ENCODE results near the gene KCNQ2.

KCNQ2 gene

GRCh38 chr20:63394920-63395455, 77.5 kb downstream of the KCNQ2 start:
- Histone ChIP-seq H4K20me1 (no peaks in the 10 kb centered on the region; the same call in 1 of the 2 replicates), H3K4me1 (no peaks in the 10 kb centered on the region), H3K27ac (no peak overlapping the region), H3K27me3 (peaks cover 56% of the 10 kb centered on the region), H3K4me2 (no peak overlapping the region), H3K9me3 (no peaks in the 10 kb centered on the region), H3K9ac (no peak overlapping the region), H3K36me3 (no peaks in the 10 kb centered on the region), H3K4me3 (no peak overlapping the region)
- TF ChIP-seq Cebpa-rat (IDR thresholded peaks at IDR 0.05) = no peak

- no peak for TF ChIP-seq Cebpa-rat (IDR thresholded peaks at IDR 0.05)
- no peaks in the 10 kb centered on the region for H3K4me1 ChIP-seq
- H3K4me3 ChIP-seq = no peak overlapping the region
- H3K27ac ChIP-seq = no peak overlapping the region
- no peaks in the 10 kb centered on the region; the same call in 1 of the 2 replicates for H4K20me1 ChIP-seq
- no peaks in the 10 kb centered on the region for H3K36me3 ChIP-seq
- H3K4me2 ChIP-seq = no peak overlapping the region
- H3K9ac ChIP-seq = no peak overlapping the region
- H3K27me3 ChIP-seq = peaks cover 49% of the 10 kb centered on the region
- H3K9me3 ChIP-seq = no peaks in the 10 kb centered on the region
Observed at GRCh38 chr20:63394069-63394919, 78.2 kb downstream of the KCNQ2 start.

DNA sequence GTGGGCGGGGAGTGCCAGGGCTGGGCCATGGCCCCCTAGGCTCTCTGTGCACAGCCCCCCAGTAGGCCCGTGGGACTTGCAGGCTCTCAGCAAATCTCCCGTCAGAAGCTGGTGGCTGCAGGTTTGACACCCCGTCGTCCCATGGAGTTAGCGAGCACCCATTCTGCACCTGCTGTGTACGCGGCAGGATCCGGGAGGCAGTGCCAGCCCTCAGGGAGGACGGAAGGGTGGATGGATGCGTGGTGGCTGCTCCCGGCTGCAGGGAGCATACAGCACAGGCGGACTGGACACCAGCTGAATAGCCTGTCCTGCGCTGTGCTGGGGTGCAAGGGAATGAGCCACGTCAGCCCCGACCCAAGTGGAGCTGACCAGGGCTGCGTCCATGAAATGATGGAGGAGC, 78.9 kb downstream of the KCNQ2 start:
- H4K20me1 ChIP-seq = no peaks in the 10 kb centered on the region; the same call in 1 of the 2 replicates
- no peak overlapping the region for H3K4me3 ChIP-seq

GRCh38 chr20:63392465-63393365, 79.7 kb downstream of the KCNQ2 start:
- Histone ChIP-seq H3K36me3 (no peaks in the 10 kb centered on the region), H3K4me3 (no peak overlapping the region), H3K27me3 (peaks cover 43% of the 10 kb centered on the region), H3K9ac (no peak overlapping the region), H3K4me1 (no peaks in the 10 kb centered on the region), H3K9me3 (0 out of 2 replicates have a peak, but pooled peaks cover 2% of the 10 kb centered on the region), H3K4me2 (no peak overlapping the region), H3K27ac (no peak overlapping the region), H4K20me1 (no peaks in the 10 kb centered on the region; the same call in 1 of the 2 replicates)
- no peak for TF ChIP-seq Cebpa-rat (IDR thresholded peaks at IDR 0.05)

More for the DNA sequence above, 78.9 kb downstream of the KCNQ2 start:
- H3K9ac ChIP-seq = no peak overlapping the region
- no peaks in the 10 kb centered on the region for H3K36me3 ChIP-seq
- H3K27ac ChIP-seq = no peak overlapping the region
- TF ChIP-seq Cebpa-rat (IDR thresholded peaks at IDR 0.05) = no peak
- H3K4me2 ChIP-seq = no peak overlapping the region
- H3K9me3 ChIP-seq = no peaks in the 10 kb centered on the region
- H3K4me1 ChIP-seq = no peaks in the 10 kb centered on the region
- peaks cover 46% of the 10 kb centered on the region for H3K27me3 ChIP-seq

DNA sequence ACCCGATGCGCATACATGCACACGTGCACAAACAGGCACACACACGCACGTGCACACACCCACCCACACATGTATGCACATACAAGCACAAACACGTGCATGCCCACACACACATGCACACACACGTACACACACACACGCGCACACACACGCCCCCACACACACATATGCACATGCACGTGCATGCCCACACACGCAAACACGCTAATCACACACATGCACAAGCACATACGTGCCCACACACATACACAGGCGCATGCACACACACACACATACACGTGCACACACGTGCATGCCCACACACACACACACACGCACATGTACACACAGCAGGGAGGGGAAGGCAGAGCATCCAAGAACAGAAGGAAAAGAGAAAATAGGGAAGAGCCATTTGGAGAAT, 84.5 kb downstream of the KCNQ2 start:
- TF ChIP-seq Cebpa-rat (IDR thresholded peaks at IDR 0.05) = no peak
- peaks cover 5% of the 10 kb centered on the region; the same call in 1 of the 2 replicates for H3K27me3 ChIP-seq
- no peak overlapping the region for H3K4me3 ChIP-seq
- H3K9me3 ChIP-seq = peaks cover 38% of the 10 kb centered on the region
- H3K9ac ChIP-seq = no peak overlapping the region
- H3K27ac ChIP-seq = no peak overlapping the region
- H4K20me1 ChIP-seq = no peaks in the 10 kb centered on the region; the same call in 1 of the 2 replicates
- no peak overlapping the region for H3K4me2 ChIP-seq
- H3K36me3 ChIP-seq = no peaks in the 10 kb centered on the region
- H3K4me1 ChIP-seq = no peaks in the 10 kb centered on the region

- Histone ChIP-seq H3K9me3 (peaks cover 38% of the 10 kb centered on the region), H3K27ac (no peak overlapping the region), H3K4me1 (no peaks in the 10 kb centered on the region), H3K27me3 (peaks cover 5% of the 10 kb centered on the region; the same call in 1 of the 2 replicates), H4K20me1 (no peaks in the 10 kb centered on the region; the same call in 1 of the 2 replicates), H3K9ac (no peak overlapping the region), H3K36me3 (no peaks in the 10 kb centered on the region), H3K4me3 (no peak overlapping the region), H3K4me2 (no peak overlapping the region)
- no peak for TF ChIP-seq Cebpa-rat (IDR thresholded peaks at IDR 0.05)
Observed at GRCh38 chr20:63387393-63387792, 85.1 kb downstream of the KCNQ2 start.

DNA sequence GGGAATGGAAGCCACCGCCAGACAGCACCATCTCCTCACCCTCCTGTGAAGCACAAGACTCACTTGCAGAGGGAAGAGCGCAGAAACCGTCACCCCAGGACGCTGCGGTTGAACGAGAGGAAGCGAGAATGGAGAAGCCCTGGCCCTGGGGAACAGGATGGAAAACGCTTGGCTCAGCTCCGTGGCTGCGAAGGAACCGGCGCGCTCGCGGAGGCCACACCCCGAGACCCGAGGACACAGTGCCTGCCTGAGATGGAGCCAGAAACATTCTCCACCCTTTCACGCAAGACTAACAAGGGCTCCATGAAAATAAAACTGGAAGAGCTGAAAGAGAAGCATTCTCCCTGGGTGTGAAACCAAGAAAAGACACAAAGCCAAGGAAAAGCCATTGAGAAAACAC, 86.0 kb downstream of the KCNQ2 start:
- no peaks in the 10 kb centered on the region; the same call in 1 of the 2 replicates for H4K20me1 ChIP-seq

DNA sequence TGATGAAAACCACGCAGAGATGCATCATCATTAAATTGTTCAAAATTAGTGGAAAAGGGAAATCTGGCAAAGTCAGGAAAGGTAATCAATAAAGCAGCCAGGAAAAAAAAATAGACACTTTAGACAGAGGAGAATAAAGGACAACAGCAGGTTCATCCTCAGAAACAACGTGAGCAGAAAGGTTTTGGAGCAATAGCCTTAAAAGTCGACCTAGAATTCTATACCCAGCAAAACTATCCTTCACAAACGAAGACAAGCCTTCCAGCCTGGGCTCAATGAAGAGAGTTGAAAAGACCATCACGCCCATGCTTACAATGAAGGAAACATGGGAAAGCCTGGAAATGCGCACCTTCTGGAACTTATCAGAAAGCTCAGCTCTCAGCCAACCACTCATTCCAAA, 86.6 kb downstream of the KCNQ2 start:
- H4K20me1 ChIP-seq = no peaks in the 10 kb centered on the region
- no peaks in the 10 kb centered on the region for H3K4me1 ChIP-seq
- no peak overlapping the region for H3K27ac ChIP-seq
- H3K9ac ChIP-seq = no peak overlapping the region
- TF ChIP-seq Cebpa-rat (IDR thresholded peaks at IDR 0.05) = no peak
- no peaks in the 10 kb centered on the region for H3K36me3 ChIP-seq
- H3K9me3 ChIP-seq = peaks cover 38% of the 10 kb centered on the region
- H3K4me2 ChIP-seq = no peak overlapping the region
- H3K27me3 ChIP-seq = peaks cover 8% of the 10 kb centered on the region; the same call in 1 of the 2 replicates
- H3K4me3 ChIP-seq = no peak overlapping the region

More for the DNA sequence above, 86.0 kb downstream of the KCNQ2 start:
- Histone ChIP-seq H3K27ac (no peak overlapping the region), H3K27me3 (peaks cover 5% of the 10 kb centered on the region; the same call in 1 of the 2 replicates), H3K36me3 (no peaks in the 10 kb centered on the region), H3K9me3 (peaks cover 38% of the 10 kb centered on the region), H3K4me3 (no peak overlapping the region), H3K9ac (no peak overlapping the region), H3K4me2 (no peak overlapping the region), H3K4me1 (no peaks in the 10 kb centered on the region)
- TF ChIP-seq Cebpa-rat (IDR thresholded peaks at IDR 0.05) = no peak

DNA sequence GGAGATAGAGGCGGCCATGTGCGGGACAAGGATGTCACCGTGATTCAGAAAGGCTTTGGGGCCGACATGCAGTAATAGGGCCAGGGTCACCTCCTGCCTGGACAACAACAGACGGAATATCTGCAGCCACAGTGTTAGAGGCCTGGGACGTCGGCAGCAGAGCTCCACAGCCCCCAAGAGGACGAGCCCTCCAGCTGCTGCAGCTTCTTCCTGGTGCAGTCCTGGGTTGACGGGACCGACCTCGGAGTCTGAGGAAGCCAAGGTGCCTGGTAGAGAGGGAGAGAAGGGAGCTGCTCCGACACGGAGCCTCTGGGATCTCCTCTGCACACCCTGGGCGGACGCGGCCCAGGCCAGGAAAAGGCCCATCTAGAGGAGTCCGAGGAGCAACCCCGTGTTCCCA, 88.1 kb downstream of the KCNQ2 start:
- peaks cover 50% of the 10 kb centered on the region for H3K9me3 ChIP-seq
- H3K4me2 ChIP-seq = no peak overlapping the region
- H3K4me3 ChIP-seq = no peak overlapping the region
- H3K4me1 ChIP-seq = no peaks in the 10 kb centered on the region
- no peak overlapping the region for H3K27ac ChIP-seq
- peaks cover 8% of the 10 kb centered on the region; the same call in 1 of the 2 replicates for H3K27me3 ChIP-seq
- no peak overlapping the region for H3K9ac ChIP-seq
- no peak for TF ChIP-seq Cebpa-rat (IDR thresholded peaks at IDR 0.05)
- H4K20me1 ChIP-seq = no peaks in the 10 kb centered on the region
- H3K36me3 ChIP-seq = no peaks in the 10 kb centered on the region

Measured in BLaER1 (cell line).